GM19023 (cell line): ENCODE data around the gene WASF1.
A peak's percentile ranks its signal among the peaks of the same experiment; 100 is the strongest.
"Not testable (repeated sequence)": the region's sequence is repeated elsewhere in the genome, so short reads cannot be mapped to it uniquely, and the experiment has no call there.

ENCODE experiments used
- ATAC-seq: cut with Tn5 transposase; IDR thresholded peaks from one replicate; pipeline ENCODE4 v1.9.1; 2021; ENCODE audit warnings: mild to moderate bottlenecking, moderate library complexity; ENCODE audit not compliant: unreplicated experiment

The WASF1 gene

DNA sequence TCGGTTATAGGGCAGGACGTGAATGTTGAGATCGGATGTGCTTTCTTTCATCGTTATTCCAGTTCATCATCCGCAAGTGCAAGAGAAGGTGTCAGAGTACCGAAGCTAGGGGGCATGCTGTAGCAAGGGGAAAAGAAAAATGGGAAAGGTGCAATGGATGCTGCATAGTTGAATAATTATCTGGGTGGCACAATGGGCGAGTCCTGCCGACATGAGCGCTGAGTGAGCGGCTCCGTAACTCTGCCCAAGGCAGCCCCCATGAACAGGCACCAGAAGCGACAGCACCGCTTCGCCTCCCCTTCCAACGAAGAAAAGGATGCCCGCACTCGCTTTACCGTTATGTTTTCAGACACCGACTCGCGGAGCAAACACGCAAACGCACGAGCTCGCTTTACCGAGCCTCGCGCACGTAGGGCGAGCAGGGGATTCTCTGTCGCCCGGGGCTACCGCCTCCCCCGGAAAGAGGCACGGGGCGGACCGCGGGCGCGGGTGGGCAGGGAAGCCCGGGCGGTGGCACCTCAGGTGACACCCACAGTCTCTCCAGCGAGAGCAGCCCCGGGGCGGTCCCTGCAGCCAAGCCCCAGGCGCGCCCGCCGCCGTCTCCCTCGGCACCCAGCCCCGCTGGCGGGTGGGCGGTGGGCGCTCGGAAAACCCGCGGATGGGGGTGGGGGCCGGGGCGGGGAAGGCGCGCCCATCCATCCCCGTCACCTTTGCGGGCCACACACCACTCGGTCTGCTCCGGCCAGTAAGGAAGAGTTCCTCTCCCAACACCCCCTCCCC lies 654 bp downstream of the WASF1 start:
- peak; percentile 16 for ATAC-seq

DNA sequence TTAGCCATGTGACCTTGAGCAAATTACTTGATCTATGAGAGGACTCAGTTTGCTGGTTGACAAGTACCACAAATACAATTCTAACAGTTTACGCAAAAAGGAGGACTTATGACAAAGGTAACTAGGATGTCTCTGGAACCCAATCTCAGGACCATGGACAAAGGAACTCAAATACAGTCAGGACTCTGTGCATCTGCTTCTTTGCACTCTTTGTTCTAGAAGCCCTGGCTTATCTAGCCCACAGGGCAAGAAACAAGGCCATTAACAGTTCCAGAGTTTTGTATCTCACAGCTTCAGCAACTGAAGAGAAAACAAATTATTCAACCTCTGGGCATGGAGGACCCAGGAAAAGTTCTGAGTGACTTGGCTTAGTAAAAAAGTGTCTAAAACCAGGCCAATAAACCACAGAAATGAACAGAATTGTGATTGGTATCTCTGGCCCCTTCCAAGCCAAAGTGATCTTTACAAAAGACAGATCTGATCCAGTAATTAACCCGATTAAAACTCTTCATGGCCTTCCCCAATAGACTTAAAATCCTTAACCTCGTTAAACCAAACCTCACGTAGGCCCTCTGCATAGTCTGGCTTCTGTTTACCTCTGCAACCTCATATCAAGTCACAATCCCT lies 5.9 kb downstream of the WASF1 start:
- no peak for ATAC-seq

- ATAC-seq: no peak
Observed at GRCh38 chr6:110170081-110170480, 9.4 kb downstream of the WASF1 start.

GRCh38 chr6:110158479-110158878 lies 21.0 kb downstream of the WASF1 start:
- no peak for ATAC-seq

DNA sequence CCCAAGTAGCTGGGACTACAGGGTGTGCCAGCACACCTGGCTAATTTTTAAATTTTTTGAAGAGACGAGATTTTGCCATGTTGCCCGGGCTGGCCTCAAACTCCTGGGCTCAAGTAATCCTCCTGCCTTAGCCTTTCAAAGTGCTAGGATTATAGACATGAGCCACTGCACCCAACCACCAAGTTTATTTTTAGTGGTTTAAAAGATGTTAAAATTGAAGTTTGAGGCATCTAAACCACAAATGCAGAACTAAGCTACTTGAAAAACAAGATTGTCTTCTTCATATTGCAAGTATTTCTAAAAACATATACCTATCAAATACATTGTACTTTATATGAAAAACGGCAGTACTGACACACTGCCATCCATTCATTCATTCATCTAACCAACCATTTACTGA lies 31.6 kb downstream of the WASF1 start:
- ATAC-seq: no peak

- ATAC-seq: no peak
Observed at GRCh38 chr6:110140650-110141049, 38.8 kb downstream of the WASF1 start.

DNA sequence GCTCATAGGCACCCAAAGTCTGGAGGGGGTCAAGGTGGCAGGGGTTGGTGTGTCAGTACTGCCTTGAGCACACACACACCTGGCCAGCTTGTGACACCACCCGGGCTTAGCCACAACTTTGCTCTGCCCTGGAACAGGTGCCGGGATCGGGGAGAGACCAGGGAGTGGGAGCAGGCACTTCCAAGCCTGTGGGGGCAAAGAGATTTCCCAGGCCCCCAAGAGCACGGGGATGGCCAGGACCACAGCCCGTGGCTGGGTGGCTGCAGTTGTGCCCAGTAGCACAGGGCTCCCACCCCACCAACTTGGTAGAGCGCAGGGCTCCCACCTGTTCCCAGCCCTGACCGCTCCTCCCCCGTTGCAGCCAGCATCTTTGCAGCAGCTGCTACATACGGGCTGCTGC lies 40.4 kb downstream of the WASF1 start:
- ATAC-seq: no peak

DNA sequence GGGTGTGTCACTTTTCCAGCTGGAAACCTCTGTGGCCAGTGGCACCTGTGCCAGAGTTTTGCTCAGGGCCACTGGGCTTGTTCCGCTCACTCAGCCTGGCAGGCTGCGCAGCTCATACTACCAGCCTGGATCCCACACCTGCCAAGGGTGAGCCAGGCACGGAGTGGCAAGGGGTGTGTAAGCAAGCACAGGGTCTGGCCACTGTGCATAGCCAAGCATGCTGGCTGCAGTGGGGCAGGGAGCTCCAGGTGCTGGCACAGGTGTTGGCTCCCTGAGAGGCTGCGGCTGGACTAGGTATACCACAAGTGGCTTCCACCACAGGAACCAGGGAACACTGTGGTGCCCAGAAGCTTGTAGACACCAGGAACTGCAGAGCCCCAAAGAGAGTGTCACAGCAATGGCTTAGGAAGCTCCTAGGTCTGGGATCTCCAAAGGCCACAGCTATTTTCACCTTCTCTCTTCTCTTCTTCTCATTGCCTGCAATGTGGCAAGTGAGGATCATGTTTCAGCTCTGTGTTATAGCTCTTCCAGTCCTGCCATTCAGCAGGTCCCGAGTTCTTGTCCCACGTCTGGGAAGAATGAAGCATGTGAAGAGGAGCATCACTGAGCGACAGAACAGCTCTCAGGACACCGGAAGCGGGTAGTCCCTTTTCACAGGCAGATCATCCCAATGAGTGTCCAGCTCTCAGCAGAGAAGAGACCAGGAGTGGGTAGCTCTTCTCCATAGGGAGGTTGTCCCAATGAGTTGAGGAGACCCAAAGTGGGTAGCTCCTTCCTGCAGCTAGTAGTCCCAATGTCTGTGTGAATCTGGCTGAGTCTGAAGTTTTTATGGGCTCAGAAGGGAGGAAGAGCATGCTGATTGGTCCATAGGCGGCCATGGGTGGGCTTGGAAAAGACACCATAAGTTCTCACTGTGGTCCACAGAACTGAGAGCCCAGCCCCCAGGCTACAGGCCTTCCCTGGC lies 41.3 kb downstream of the WASF1 start:
- ATAC-seq: no peak

DNA sequence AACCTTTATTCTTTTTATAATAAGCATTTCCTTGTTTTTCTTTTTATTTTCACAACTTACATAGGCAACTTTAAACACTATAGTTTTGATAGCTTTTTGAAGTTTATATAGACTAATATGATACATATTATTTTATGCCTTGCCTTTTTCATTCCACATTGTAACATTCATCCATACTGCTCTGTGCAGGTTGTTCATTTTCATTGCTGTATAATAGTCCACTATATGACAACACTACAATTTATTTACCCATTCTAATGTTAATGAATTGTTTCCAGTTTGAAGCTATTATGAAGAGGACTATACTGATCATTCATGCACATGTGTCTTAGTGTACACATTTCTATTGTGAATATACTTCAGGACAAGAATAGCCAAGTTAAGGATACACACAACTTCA lies 49.1 kb downstream of the WASF1 start:
- no peak for ATAC-seq

DNA sequence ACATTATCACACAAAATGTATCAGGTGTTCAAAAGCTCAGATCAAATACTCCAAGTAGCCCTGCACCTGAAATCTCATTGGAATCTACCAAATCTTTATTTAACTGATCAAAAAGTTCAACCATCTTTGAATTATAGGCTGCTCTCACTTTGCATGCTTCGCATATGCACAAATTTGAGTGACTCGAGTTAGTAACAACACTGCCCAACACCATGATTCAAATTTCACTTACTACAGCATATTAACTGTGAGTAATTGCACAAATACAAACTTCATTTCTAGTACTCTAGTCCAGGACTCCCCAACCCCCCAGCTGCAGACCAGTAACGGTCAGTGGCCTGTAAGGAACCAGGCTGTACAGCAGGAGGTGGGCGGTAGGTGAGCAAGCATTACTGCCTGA lies 51.1 kb downstream of the WASF1 start:
- no peak for ATAC-seq

DNA sequence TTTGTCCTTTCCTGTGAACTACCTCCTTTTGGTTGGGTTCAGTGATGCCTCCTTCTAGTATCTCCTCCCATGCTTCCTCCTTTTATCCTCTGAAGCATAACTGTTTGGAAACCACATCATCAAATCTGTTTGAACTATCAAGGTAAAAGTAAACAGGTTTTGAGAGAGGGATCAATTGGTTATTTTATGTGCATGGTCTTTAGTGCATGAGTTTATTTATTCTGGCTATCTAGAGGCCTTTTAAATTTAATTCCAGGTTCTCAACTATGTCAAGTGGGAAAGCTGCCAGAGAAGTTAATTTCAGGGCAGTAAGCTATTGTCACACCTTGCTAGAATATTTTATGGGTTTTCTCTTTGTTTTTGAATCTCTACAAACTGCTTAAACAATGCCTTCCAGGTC lies 54.1 kb downstream of the WASF1 start:
- no peak for ATAC-seq

GRCh38 chr6:110121655-110122054 lies 57.8 kb downstream of the WASF1 start:
- not testable (repeated sequence) for ATAC-seq

GRCh38 chr6:110116258-110116657 lies 63.2 kb downstream of the WASF1 start:
- ATAC-seq: no peak

DNA sequence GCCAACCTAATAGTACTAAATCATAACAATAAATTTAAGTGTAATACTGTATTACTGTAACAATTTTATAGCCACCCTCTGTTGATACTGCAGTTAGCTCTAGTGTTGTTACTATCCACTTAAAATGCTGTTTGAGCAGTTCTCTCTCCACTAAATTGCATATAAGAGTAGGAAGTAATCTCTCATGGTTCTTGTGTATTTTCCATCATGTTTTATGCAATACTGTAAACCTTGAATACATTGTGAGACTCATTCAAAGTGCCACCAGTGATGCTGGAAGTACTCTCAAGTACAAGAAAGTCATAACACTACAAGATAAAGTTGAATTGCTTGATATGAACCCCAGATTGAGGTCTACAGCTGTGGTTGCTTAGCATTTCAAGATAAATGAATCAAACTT lies 65.5 kb downstream of the WASF1 start:
- no peak for ATAC-seq

- ATAC-seq: no peak
Observed at GRCh38 chr6:110105296-110105695, 74.2 kb downstream of the WASF1 start.

GRCh38 chr6:110103260-110103659 lies 76.2 kb downstream of the WASF1 start:
- no peak for ATAC-seq

DNA sequence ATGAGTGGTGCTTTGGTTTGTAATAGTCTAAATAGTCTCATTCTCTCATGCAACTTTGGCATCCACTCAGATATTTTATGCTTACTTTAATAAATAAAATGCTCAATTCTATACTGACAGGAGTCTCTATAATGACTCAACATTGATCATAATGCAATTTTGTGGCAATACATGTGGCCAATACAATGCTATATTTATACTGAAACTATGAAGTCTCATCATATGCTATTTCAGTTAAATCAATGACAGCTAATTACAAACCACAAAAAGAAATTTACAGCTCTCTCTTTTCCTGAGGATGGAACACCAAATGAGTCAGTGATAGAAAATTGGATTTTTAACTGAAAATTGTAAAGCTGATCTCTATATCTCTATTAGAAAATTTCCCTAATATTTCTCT lies 77.1 kb downstream of the WASF1 start:
- ATAC-seq: no peak

DNA sequence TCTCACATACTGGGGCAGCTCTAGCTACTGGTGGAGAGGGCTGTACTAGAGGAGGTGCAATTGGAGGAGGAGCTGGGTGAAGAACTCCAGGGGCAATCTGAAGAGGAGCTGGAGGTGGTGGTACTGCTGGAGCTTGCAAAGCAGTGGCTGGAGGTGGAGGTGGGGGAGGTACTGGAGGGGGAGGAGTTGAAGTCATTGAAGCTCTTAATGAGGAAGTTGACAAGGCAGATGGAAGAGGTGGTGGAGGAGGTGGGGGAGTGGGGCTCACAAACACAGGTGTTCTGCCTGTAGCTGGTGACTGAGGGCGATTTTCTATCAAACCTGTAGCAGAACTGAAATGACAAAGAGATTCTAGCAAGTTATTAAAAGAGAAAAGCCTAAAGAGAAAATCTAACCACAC lies 77.6 kb downstream of the WASF1 start:
- ATAC-seq: no peak

- ATAC-seq: no peak
Observed at GRCh38 chr6:110098511-110099116, 80.9 kb downstream of the WASF1 start.

DNA sequence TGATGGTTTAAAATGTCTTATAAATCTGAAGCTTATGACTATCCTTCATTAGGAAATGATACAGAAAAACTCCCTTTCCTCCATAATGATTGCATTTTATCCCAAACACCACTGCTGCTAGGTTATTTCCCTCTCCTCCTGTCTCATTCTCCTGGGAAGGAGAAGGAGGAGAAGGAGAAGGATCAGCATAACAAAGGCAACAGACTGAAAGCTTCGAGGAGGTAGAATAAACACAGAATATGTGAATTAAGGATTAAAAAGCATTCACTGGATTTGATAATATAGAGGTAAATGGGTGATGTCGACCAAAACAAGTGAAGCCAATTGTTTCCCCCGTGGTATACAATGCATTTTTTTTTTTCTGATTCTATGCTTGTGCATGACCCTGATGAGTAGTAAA lies 82.0 kb downstream of the WASF1 start:
- ATAC-seq: no peak

- ATAC-seq: no peak
Observed at GRCh38 chr6:110095935-110096334, 83.5 kb downstream of the WASF1 start.
